K562 (cell line): ENCODE results near the gene BRINP2. TPM values are rescaled to one million over a fixed set of nuclear protein-coding genes. Genes with fewer than 3 reads are reported as not detected.

Experiments used
- ATAC-seq: fragments of 200-7000 bp; cut with Tn5 transposase; 3 replicates; pipeline ENCODE4 v1.9.1; 2020; ENCODE audit warnings: moderate library complexity
- BruUV-seq: library from RNA; stranded (reverse); fragments of 400-500 nt; replicated peaks from 2 replicates; lab custom pipeline; 2021; lab: Mats Ljungman, UMichigan
- CTCF ChIA-PET: fragments of 300-600 bp; formaldehyde crosslinking; extraction: SDS; loops from one replicate; lab custom pipeline; 2021; ENCODE audit warnings: low intra/inter-chr PET ratio; lab: Yijun Ruan, JAX
- POLR2A ChIA-PET: fragments of 300-600, 350-650 bp; sonication (Branson Sonifier 250); formaldehyde crosslinking; extraction: SDS; loops from one replicate; lab custom pipeline; 2021; ENCODE audit warnings: antibody characterized with exemption, inconsistent platforms; lab: Yijun Ruan, JAX
- DNase-seq, 4 experiments: peaks; one replicate each; pipeline versions ENCODE4 v3.0.0 to v3.0.0-alpha.2; 2011 to 2018; ENCODE audit warnings: low spot score in 3 of 4, mixed read lengths in 3 of 4; ENCODE audit errors: extremely low read depth in 1 of 4
- FAIRE-seq: peaks from 2 replicates; lab custom pipeline; 2011; peaks lifted over from hg19 to GRCh38; lab: Jason Lieb, UNC
- H2AFZ ChIP-seq: 2 replicates; pipeline ENCODE4 v1.6.0; 2011; ENCODE audit warnings: low read depth, low read length, control low read depth, inconsistent platforms
- H3K27ac ChIP-seq: fragments of 200-600 bp; 3 replicates; pipeline ENCODE4 v1.8.0; 2011; ENCODE audit warnings: low read depth, mild to moderate bottlenecking, control low read depth, inconsistent platforms, low read length, moderate library complexity, mixed read lengths; ENCODE audit errors: extremely low read depth
- H3K27me3 ChIP-seq, 2 experiments: fragments of 300-600 bp in 1 of 2; 2 replicates in 1 of 2; 3 replicates in 1 of 2; pipeline versions ENCODE4 v1.6.0 to v1.8.0; 2011; ENCODE audit warnings: inconsistent platforms in 2 of 2, low read length in 2 of 2, mild to moderate bottlenecking in 1 of 2, mixed read lengths in 1 of 2, moderate library complexity in 1 of 2; ENCODE audit not compliant: control insufficient read depth in 2 of 2, insufficient read depth in 2 of 2
- H3K36me3 ChIP-seq: fragments of 300-600 bp; 3 replicates; pipeline ENCODE4 v1.8.0; 2011; ENCODE audit warnings: mild to moderate bottlenecking, low read length, inconsistent platforms; ENCODE audit not compliant: control insufficient read depth, insufficient read depth
- H3K4me1 ChIP-seq, 2 experiments: fragments of 200-600 bp in 1 of 2; replicated peaks in 1 of 2; 2 replicates in 1 of 2; 3 replicates in 1 of 2; pipeline versions ENCODE4 v1.5.1 to v1.8.0; 2011; ENCODE audit warnings: inconsistent platforms in 2 of 2, low read length in 2 of 2, mild to moderate bottlenecking in 1 of 2, mixed read lengths in 1 of 2, moderate library complexity in 1 of 2; ENCODE audit not compliant: control insufficient read depth in 2 of 2, insufficient read depth in 2 of 2
- H3K4me2 ChIP-seq: 2 replicates; pipeline ENCODE4 v1.6.1; 2011; ENCODE audit warnings: low read length, control low read depth, inconsistent platforms, mixed read lengths; ENCODE audit not compliant: insufficient read depth
- H3K4me3 ChIP-seq: fragments of 200-600 bp; sonication (generic), shearing (Covaris generic); 2 replicates; pipeline ENCODE4 v1.5.1; 2016; ENCODE audit warnings: control low read depth, inconsistent platforms
- H3K79me2 ChIP-seq: fragments of 200-600 bp; 3 replicates; pipeline ENCODE4 v1.8.0; 2011; ENCODE audit warnings: low read length, inconsistent platforms; ENCODE audit not compliant: control insufficient read depth, insufficient read depth
- H3K9ac ChIP-seq, 2 experiments: 2 replicates each; pipeline versions ENCODE4 v1.6.0 to v1.6.1; 2011; ENCODE audit warnings: low read depth in 2 of 2, low read length in 2 of 2, control low read depth in 1 of 2, inconsistent platforms in 1 of 2, mild to moderate bottlenecking in 1 of 2, mixed read lengths in 1 of 2; ENCODE audit not compliant: insufficient read depth in 1 of 2
- H3K9me1 ChIP-seq: one replicate; pipeline ENCODE4 v1.6.0; 2011; ENCODE audit warnings: inconsistent platforms, mild to moderate bottlenecking, low read length, moderate library complexity; ENCODE audit not compliant: control insufficient read depth, insufficient read depth
- H3K9me3 ChIP-seq: replicated peaks from 2 replicates; pipeline ENCODE4 v1.5.1; 2011; ENCODE audit warnings: low read depth, low read length, inconsistent platforms; ENCODE audit not compliant: control insufficient read depth, insufficient read depth
- H4K20me1 ChIP-seq: replicated peaks from 2 replicates; pipeline ENCODE4 v1.6.1; 2011; ENCODE audit warnings: low read length, inconsistent platforms, mixed read lengths; ENCODE audit not compliant: control insufficient read depth, insufficient read depth
- ATF1 ChIP-seq, 2 experiments: fragments of 450-650 bp in 1 of 2; IDR thresholded peaks; 2 replicates each; pipeline ENCODE4 v1.6.1; 2016; ENCODE audit warnings: missing compliant biosample characterization in 1 of 2, missing genetic modification characterization in 1 of 2
- CSDE1 ChIP-seq, 2 experiments: fragments of 450-650 bp; IDR thresholded peaks; 2 replicates each; pipeline ENCODE4 v1.6.1; 2016; ENCODE audit warnings: mild to moderate bottlenecking in 1 of 2
- EP400 ChIP-seq: fragments of 450-650 bp; IDR thresholded peaks from 2 replicates; pipeline ENCODE4 v1.6.1; 2017; ENCODE audit warnings: antibody characterized with exemption, mild to moderate bottlenecking, moderate library complexity
- KAT7 ChIP-seq: sonication (generic); formaldehyde crosslinking; IDR thresholded peaks from 2 replicates; pipeline ENCODE4 v1.8.0; 2022; ENCODE audit warnings: missing genetic modification reagents, mild to moderate bottlenecking, borderline replicate concordance
- MAFF ChIP-seq: IDR thresholded peaks from 2 replicates; pipeline ENCODE4 v1.6.1; 2012; ENCODE audit warnings: low read length, improper control_type of control experiment
- MLX ChIP-seq, 2 experiments: fragments of 450-650 bp in 1 of 2; sonication (generic) in 1 of 2; formaldehyde crosslinking; conservative IDR thresholded peaks; 2 replicates each; pipeline versions ENCODE4 v1.4.0 to v1.8.1; 2020 to 2022; ENCODE audit warnings: mild to moderate bottlenecking in 1 of 2, missing genetic modification reagents in 1 of 2
- NCOA2 ChIP-seq, 2 experiments: fragments of 450-650 bp; IDR thresholded peaks; 2 replicates each; pipeline ENCODE4 v1.6.1; 2018; ENCODE audit warnings: mild to moderate bottlenecking in 2 of 2, moderate library complexity in 1 of 2; ENCODE audit not compliant: partially characterized antibody in 2 of 2
- TARDBP ChIP-seq: fragments of 450-650 bp; IDR thresholded peaks from 2 replicates; pipeline ENCODE4 v1.6.1; 2016
- TCF3 ChIP-seq: sonication (generic); formaldehyde crosslinking; IDR thresholded peaks from 2 replicates; pipeline ENCODE4 v1.4.0; 2020; ENCODE audit warnings: mild to moderate bottlenecking, missing genetic modification reagents
- WGBS: fragments of 100-300 bp; shearing (Covaris generic); methylation state at CpG from one replicate; pipeline ENCODE4 v1.1.6; 2016; ENCODE audit warnings: low coverage, mixed read lengths; ENCODE audit not compliant: insufficient coverage; ENCODE audit errors: missing lambda C conversion rate; 5-methylcytosine and 5-hydroxymethylcytosine counted together
- in situ Hi-C: fragments of 300-500 bp; cut with MboI; formaldehyde crosslinking; loops from 4 replicates; pipeline ENCODE4 v1.15.0; 2018; ENCODE audit warnings: inconsistent platforms, mixed read lengths
- intact Hi-C: fragments of 100-400 bp; cut with micrococcal nuclease; formaldehyde crosslinking; loops from 2 replicates; pipeline ENCODE4 v1.14.2; 2022
- polyA plus RNA-seq, 8 experiments: library from polyadenylated mRNA; depleted of rRNA in 4 of 8; stranded (reverse) in 5 of 8; unstranded in 3 of 8; fragments of >200 nt; fragmentation: Nextera tagmentation in 2 of 8; fragmentation: Illumina TruSeq in 1 of 8; extraction: Ambion mirVana in 2 of 8; extraction: Trizol in 1 of 8; gene quantifications; 2 replicates each; pipeline versions ENCODE4 v1.2.1 to v1.2.3, GENCODE V29; 2011 to 2014; ENCODE audit warnings: inconsistent platforms in 1 of 8, missing spikeins in 1 of 8
- total RNA-seq, 7 experiments: library from RNA; depleted of rRNA in 6 of 7; stranded (reverse); fragments of >200 nt in 6 of 7; fragmentation: Illumina TruSeq in 2 of 7; extraction: Trizol in 2 of 7; gene quantifications; 2 replicates each; pipeline versions ENCODE4 v1.2.1 to v1.2.3, GENCODE V29; 2011 to 2021; ENCODE audit warnings: low replicate concordance in 1 of 7

Gene BRINP2
- total and polyA plus RNA-seq, 9 of the 15 experiments (the other 6 are each of a cell fraction or from before 2014, with no cell fraction given) = not detected

- H3K9ac ChIP-seq = no peak overlapping the region
- in situ Hi-C loops = no loop called here
- no peak overlapping the region for H3K4me2 ChIP-seq
- intact Hi-C loops = no loop called here
- no peaks in the 10 kb centered on the region for H3K27me3 ChIP-seq
- H2AFZ ChIP-seq = no peak overlapping the region
- ChIA-PET CTCF (no interaction called here), POLR2A (interaction anchor here (0.6 kb wide), 1 partner anchor 1304 kb away, joined by 3 read pairs; no protein-coding TSS in a partner anchor)
- H3K27ac ChIP-seq = no peak overlapping the region
- H3K9me3 ChIP-seq = no peaks in the 10 kb centered on the region
- BruUV-seq = no TSS peak
- no peak overlapping the region for H3K4me3 ChIP-seq
- H4K20me1 ChIP-seq = no peaks in the 10 kb centered on the region
- no peaks in the 10 kb centered on the region for H3K9me1 ChIP-seq
- no peaks in the 10 kb centered on the region for H3K79me2 ChIP-seq
- H3K4me1 ChIP-seq = no peaks in the 10 kb centered on the region
- DNase-seq = no peak
- 0% methylated on average over 3 of the region's 3 CpGs for WGBS
- no peak for FAIRE-seq
- no peak for TF ChIP-seq KAT7 (CRISPR knock-in tag)
- no peak for ATAC-seq
- H3K36me3 ChIP-seq = no peaks in the 10 kb centered on the region
These were observed 115.6 kb downstream of the BRINP2 start for GRCh38 chr1:177286396-177286795.

DNA sequence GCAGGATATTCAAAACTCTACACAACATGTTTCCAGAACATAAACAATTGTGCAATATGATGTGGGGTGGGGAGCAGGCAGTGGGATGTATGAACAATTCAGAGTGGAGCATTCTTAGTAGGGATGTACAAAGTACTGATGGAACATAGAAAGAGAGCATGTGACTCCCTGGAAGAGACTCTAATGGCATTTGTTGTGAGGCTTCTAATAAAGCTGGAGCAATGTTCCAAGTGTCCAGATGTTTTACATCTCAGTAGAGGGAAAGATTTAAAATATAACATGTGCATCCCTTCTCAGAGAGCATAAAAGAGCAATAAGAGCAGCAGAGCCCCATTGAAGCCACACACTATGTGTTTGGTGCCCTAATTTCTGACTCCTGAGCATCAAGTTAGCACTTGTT is 116.5 kb downstream of the BRINP2 start:
- Histone ChIP-seq H3K4me3 (no peak overlapping the region), H2AFZ (no peak overlapping the region), H3K9ac (no peak overlapping the region), H3K4me2 (no peak overlapping the region), H3K27me3 (no peaks in the 10 kb centered on the region), H3K9me3 (no peaks in the 10 kb centered on the region), H3K27ac (no peak overlapping the region), H3K79me2 (no peaks in the 10 kb centered on the region), H3K9me1 (no peaks in the 10 kb centered on the region), H4K20me1 (no peaks in the 10 kb centered on the region), H3K36me3 (no peaks in the 10 kb centered on the region), H3K4me1 (no peaks in the 10 kb centered on the region)
- no peak for FAIRE-seq
- no peak for DNase-seq
- BruUV-seq = no TSS peak
- ChIA-PET CTCF (no interaction called here), POLR2A (no interaction called here)
- intact Hi-C loops (no loop called here), in situ Hi-C loops (no loop called here)
- TF ChIP-seq ATF1 (CRISPR knock-in tag; IDR thresholded peaks at IDR 0.05) = no peak
- TF ChIP-seq ATF1 (tag; IDR thresholded peaks at IDR 0.05) = no peak
- TF ChIP-seq CSDE1 (IDR thresholded peaks at IDR 0.05) = no peak
- TF ChIP-seq NCOA2 (IDR thresholded peaks at IDR 0.05; ENCODE audit: partially characterized antibody in 2 of 2) = no peak
- no peak for TF ChIP-seq TCF3
- no peak for TF ChIP-seq MLX (CRISPR knock-in tag; conservative IDR thresholded peaks at IDR 0.05)
- no peak for TF ChIP-seq EP400
- TF ChIP-seq MAFF = no peak
- no peak for TF ChIP-seq TARDBP
- ATAC-seq = no peak
